ENCODE data around the gene TRAF6. TPM values are rescaled to one million over a fixed set of nuclear protein-coding genes. Genes with fewer than 3 reads are reported as not detected.

The TRAF6 gene
- polyA plus RNA-seq, 1 donor (not counting 4 experiments of a cell fraction or from before 2014, with no cell fraction given): 15.1 TPM

DNA sequence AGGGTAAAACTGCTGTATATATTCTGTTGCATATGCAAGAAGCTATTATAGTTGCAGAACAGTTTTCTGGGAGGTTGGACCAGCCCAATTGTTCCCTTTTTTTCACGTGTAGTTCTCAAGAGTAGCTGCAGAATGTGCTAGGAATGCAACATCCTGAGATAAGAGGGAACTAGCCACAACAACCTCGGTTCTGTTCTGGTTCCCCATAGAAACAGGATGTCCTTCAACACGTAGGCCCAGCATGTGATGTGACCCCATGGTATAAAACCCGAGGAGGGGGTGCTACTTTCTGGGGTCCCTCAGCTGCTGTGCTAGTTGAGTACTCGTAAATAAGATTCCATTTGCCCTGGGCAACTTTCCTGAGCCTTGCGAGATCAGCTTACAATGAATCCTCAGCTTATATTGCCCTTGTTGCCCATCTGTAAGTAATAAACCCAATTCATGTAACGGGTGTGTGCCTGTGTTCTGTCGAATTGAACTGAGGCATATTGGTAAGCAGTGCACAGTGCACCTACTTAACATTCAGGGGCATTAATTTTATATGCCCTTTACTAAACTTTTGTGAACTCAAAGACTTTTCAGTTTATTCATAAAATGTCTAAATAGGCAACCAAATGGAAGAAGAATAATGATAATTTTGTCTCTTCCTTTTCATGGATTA is 23.0 kb upstream of the TRAF6 start:
- Histone ChIP-seq H3K4me3 (ENCODE audit: control insufficient read depth in 2 of 3, extremely low read depth in 1 of 3, insufficient read depth in 2 of 3, low read depth in 1 of 3, low read length in 3 of 3) (no peak overlapping the region), H2AFZ (ENCODE audit: control insufficient read depth, low read length) (no peak overlapping the region), H3K27me3 (ENCODE audit: control insufficient read depth, extremely low read depth, insufficient read depth, low read length) (no peaks in the 10 kb centered on the region), H3K9me1 (ENCODE audit: control insufficient read depth, extremely low read depth, insufficient read depth, low read length) (no peaks in the 10 kb centered on the region), H4K20me1 (ENCODE audit: control insufficient read depth, extremely low read depth, insufficient read depth, low read length) (no peaks in the 10 kb centered on the region), H3K9ac (ENCODE audit: control insufficient read depth, extremely low read depth, insufficient read depth, low read length) (no peak overlapping the region), H3K36me3 (ENCODE audit: control insufficient read depth in 2 of 2, extremely low read depth in 1 of 2, insufficient read depth in 2 of 2, low read length in 2 of 2) (no peaks in the 10 kb centered on the region), H3K79me2 (ENCODE audit: control insufficient read depth, insufficient read depth, low read length) (no peaks in the 10 kb centered on the region), H3K4me2 (ENCODE audit: control insufficient read depth, extremely low read depth, insufficient read depth, low read depth, low read length) (no peak overlapping the region), H3K27ac (ENCODE audit: control insufficient read depth, insufficient read depth, low read length) (no peak overlapping the region), H3K9me3 (ENCODE audit: control insufficient read depth, low read depth, low read length) (no peaks in the 10 kb centered on the region), H3K4me1 (ENCODE audit: control insufficient read depth, extremely low read depth, insufficient read depth, low read length) (no peaks in the 10 kb centered on the region)
- TF ChIP-seq, protein P1, sequence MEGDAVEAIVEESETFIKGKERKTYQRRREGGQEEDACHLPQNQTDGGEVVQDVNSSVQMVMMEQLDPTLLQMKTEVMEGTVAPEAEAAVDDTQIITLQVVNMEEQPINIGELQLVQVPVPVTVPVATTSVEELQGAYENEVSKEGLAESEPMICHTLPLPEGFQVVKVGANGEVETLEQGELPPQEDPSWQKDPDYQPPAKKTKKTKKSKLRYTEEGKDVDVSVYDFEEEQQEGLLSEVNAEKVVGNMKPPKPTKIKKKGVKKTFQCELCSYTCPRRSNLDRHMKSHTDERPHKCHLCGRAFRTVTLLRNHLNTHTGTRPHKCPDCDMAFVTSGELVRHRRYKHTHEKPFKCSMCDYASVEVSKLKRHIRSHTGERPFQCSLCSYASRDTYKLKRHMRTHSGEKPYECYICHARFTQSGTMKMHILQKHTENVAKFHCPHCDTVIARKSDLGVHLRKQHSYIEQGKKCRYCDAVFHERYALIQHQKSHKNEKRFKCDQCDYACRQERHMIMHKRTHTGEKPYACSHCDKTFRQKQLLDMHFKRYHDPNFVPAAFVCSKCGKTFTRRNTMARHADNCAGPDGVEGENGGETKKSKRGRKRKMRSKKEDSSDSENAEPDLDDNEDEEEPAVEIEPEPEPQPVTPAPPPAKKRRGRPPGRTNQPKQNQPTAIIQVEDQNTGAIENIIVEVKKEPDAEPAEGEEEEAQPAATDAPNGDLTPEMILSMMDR (optimal IDR thresholded peaks at IDR 0.05 in 1 of 3, IDR thresholded peaks at IDR 0.05 in 1 of 3, conservative IDR thresholded peaks at IDR 0.05 in 1 of 3; ENCODE audit: extremely low read depth in 1 of 3, insufficient read depth in 2 of 3, low read length in 3 of 3): no peak
- no peak for TF ChIP-seq EZH2 (IDR thresholded peaks at IDR 0.05; ENCODE audit: low read length)
- DNase-seq (ENCODE audit: low read depth, low spot score) (no peak), FAIRE-seq (no peak)
- dilution Hi-C loops (cut with MboI; ENCODE audit: extremely low pct_ligation_motif_present, low sequenced_read_pairs): no loop called here

DNA sequence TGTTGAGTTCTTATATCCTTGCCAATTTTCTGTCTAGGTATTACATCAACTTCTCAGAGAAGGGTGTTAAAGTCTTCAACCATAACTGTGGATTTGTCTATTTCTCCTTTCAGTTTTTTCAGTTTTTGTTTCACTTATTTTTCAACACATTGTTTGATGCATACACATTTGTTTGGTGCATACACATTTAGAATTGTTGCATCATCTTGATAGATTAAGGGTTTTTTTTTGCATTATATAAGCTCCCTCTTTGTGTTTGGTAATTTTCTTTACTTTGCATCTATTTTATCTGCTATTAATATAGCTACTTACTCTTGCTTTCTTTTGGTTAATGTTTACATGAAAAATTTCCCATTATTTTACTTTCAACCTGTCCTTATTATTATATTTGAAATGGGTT is 20.8 kb upstream of the TRAF6 start:
- dilution Hi-C loops (cut with MboI; ENCODE audit: extremely low pct_ligation_motif_present, low sequenced_read_pairs): no loop called here
- Histone ChIP-seq H4K20me1 (ENCODE audit: control insufficient read depth, extremely low read depth, insufficient read depth, low read length) (no peaks in the 10 kb centered on the region), H3K4me2 (ENCODE audit: control insufficient read depth, extremely low read depth, insufficient read depth, low read depth, low read length) (no peak overlapping the region), H3K4me3 (ENCODE audit: control insufficient read depth in 2 of 3, extremely low read depth in 1 of 3, insufficient read depth in 2 of 3, low read depth in 1 of 3, low read length in 3 of 3) (no peak overlapping the region), H3K79me2 (ENCODE audit: control insufficient read depth, insufficient read depth, low read length) (no peaks in the 10 kb centered on the region), H3K9ac (ENCODE audit: control insufficient read depth, extremely low read depth, insufficient read depth, low read length) (no peak overlapping the region), H2AFZ (ENCODE audit: control insufficient read depth, low read length) (no peak overlapping the region), H3K4me1 (ENCODE audit: control insufficient read depth, extremely low read depth, insufficient read depth, low read length) (no peaks in the 10 kb centered on the region), H3K27me3 (ENCODE audit: control insufficient read depth, extremely low read depth, insufficient read depth, low read length) (no peaks in the 10 kb centered on the region), H3K27ac (ENCODE audit: control insufficient read depth, insufficient read depth, low read length) (no peak overlapping the region), H3K36me3 (ENCODE audit: control insufficient read depth in 2 of 2, extremely low read depth in 1 of 2, insufficient read depth in 2 of 2, low read length in 2 of 2) (no peaks in the 10 kb centered on the region), H3K9me1 (ENCODE audit: control insufficient read depth, extremely low read depth, insufficient read depth, low read length) (no peaks in the 10 kb centered on the region), H3K9me3 (ENCODE audit: control insufficient read depth, low read depth, low read length) (no peaks in the 10 kb centered on the region)
- FAIRE-seq (no peak), DNase-seq (ENCODE audit: low read depth, low spot score) (no peak)
- TF ChIP-seq EZH2 (IDR thresholded peaks at IDR 0.05; ENCODE audit: low read length): no peak
- TF ChIP-seq, protein P1 (optimal IDR thresholded peaks at IDR 0.05 in 1 of 3, IDR thresholded peaks at IDR 0.05 in 1 of 3, conservative IDR thresholded peaks at IDR 0.05 in 1 of 3; ENCODE audit: extremely low read depth in 1 of 3, insufficient read depth in 2 of 3, low read length in 3 of 3): no peak

All from keratinocyte (primary cell).